ENCODE results near the gene CADPS.

GRCh38 chr3:62368705-62369475, 506.3 kb downstream of the CADPS start:
- TF ChIP-seq CTCF (conservative IDR thresholded peaks at IDR 0.05 in 1 of 2, IDR thresholded peaks at IDR 0.05 in 1 of 2; ENCODE audit: extremely low read depth in 1 of 2, insufficient read depth in 1 of 2, low read depth in 1 of 2, low read length in 2 of 2), result peak; percentile 5 to 23
- TF ChIP-seq EZH2 (IDR thresholded peaks at IDR 0.05; ENCODE audit: borderline replicate concordance, low read length), result no peak

Data from mammary epithelial cell (primary cell).